ENCODE results near the gene PNKD. TPM values are rescaled to one million over a fixed set of nuclear protein-coding genes. Genes with fewer than 3 reads are reported as not detected.

Gene PNKD
- total RNA-seq, 1 donor = 26.8 TPM

DNA sequence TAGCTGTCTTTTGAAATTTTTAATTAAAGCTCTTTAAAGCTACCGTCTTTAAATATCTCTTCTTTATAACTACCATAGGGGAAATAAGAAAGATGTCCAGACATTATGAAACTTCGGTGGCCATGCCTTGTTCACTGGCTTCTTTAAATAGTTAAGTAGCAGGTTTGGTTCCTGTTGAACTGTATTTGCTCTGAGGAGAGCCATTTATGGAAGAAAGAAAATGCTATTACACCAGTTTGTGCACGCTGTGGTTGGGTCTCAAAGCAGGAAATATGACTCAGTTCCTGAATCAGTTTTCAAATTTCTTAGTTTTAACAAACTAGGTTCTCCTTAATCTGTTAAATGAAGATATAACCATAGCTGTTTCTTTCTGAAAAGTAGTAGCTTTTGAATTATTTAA is 41.1 kb upstream of the PNKD start:
- TF ChIP-seq, protein P1, sequence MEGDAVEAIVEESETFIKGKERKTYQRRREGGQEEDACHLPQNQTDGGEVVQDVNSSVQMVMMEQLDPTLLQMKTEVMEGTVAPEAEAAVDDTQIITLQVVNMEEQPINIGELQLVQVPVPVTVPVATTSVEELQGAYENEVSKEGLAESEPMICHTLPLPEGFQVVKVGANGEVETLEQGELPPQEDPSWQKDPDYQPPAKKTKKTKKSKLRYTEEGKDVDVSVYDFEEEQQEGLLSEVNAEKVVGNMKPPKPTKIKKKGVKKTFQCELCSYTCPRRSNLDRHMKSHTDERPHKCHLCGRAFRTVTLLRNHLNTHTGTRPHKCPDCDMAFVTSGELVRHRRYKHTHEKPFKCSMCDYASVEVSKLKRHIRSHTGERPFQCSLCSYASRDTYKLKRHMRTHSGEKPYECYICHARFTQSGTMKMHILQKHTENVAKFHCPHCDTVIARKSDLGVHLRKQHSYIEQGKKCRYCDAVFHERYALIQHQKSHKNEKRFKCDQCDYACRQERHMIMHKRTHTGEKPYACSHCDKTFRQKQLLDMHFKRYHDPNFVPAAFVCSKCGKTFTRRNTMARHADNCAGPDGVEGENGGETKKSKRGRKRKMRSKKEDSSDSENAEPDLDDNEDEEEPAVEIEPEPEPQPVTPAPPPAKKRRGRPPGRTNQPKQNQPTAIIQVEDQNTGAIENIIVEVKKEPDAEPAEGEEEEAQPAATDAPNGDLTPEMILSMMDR (IDR thresholded peaks at IDR 0.05; ENCODE audit: insufficient read depth, low read depth, low read length) = no peak
- peak; percentile 87 for DNase-seq (ENCODE audit: low read depth)
- no peak overlapping the region for H3K4me3 ChIP-seq (ENCODE audit: low read depth, low read length)

- DNase-seq (ENCODE audit: low read depth) = no peak
- H3K4me3 ChIP-seq (ENCODE audit: low read depth, low read length) = no peak overlapping the region
- TF ChIP-seq, protein P1 (IDR thresholded peaks at IDR 0.05; ENCODE audit: insufficient read depth, low read depth, low read length) = no peak
Measured at GRCh38 chr2:218229851-218230250, 40.5 kb upstream of the PNKD start.

- DNase-seq (ENCODE audit: low read depth) = no peak
- TF ChIP-seq, protein P1 (IDR thresholded peaks at IDR 0.05; ENCODE audit: insufficient read depth, low read depth, low read length) = peak; percentile 29
- no peak overlapping the region for H3K4me3 ChIP-seq (ENCODE audit: low read depth, low read length)
Measured at GRCh38 chr2:218230882-218231281, 39.4 kb upstream of the PNKD start.

- TF ChIP-seq, protein P1 (IDR thresholded peaks at IDR 0.05; ENCODE audit: insufficient read depth, low read depth, low read length) = no peak
- DNase-seq (ENCODE audit: low read depth) = no peak
- no peak overlapping the region for H3K4me3 ChIP-seq (ENCODE audit: low read depth, low read length)
Measured at GRCh38 chr2:218233543-218233942, 36.8 kb upstream of the PNKD start.

DNA sequence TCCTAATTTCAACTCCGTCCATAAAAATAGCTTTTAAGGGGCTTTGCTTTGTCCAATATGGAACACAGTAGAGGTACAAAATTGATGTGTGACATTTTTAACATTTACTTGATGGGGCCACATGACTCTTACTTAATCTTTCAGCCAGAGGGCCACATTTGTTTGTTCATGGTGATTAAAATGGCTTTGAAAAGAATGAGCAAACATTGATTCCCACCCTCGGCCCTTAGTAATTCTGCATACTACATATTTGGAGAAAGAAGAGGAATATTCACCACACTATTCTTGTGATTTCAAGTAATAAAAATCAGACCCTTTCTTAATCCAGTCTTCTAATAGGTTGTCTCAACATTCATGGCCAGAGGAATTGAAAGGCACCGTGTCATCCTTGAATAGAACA is 35.8 kb upstream of the PNKD start:
- no peak overlapping the region for H3K4me3 ChIP-seq (ENCODE audit: low read depth, low read length)
- no peak for DNase-seq (ENCODE audit: low read depth)
- TF ChIP-seq, protein P1 (IDR thresholded peaks at IDR 0.05; ENCODE audit: insufficient read depth, low read depth, low read length) = no peak

- TF ChIP-seq, protein P1 (IDR thresholded peaks at IDR 0.05; ENCODE audit: insufficient read depth, low read depth, low read length) = no peak
- no peak for DNase-seq (ENCODE audit: low read depth)
Measured at GRCh38 chr2:218235017-218235416, 35.3 kb upstream of the PNKD start.

GRCh38 chr2:218236829-218237228 is 33.5 kb upstream of the PNKD start:
- no peak for DNase-seq (ENCODE audit: low read depth)
- no peak overlapping the region for H3K4me3 ChIP-seq (ENCODE audit: low read depth, low read length)
- TF ChIP-seq, protein P1 (IDR thresholded peaks at IDR 0.05; ENCODE audit: insufficient read depth, low read depth, low read length) = no peak

More at GRCh38 chr2:218235017-218235416, 35.3 kb upstream of the PNKD start:
- H3K4me3 ChIP-seq (ENCODE audit: low read depth, low read length) = no peak overlapping the region

Measured in fibroblast of villous mesenchyme (primary cell).